ENCODE results near the gene ALKBH7.

DNA sequence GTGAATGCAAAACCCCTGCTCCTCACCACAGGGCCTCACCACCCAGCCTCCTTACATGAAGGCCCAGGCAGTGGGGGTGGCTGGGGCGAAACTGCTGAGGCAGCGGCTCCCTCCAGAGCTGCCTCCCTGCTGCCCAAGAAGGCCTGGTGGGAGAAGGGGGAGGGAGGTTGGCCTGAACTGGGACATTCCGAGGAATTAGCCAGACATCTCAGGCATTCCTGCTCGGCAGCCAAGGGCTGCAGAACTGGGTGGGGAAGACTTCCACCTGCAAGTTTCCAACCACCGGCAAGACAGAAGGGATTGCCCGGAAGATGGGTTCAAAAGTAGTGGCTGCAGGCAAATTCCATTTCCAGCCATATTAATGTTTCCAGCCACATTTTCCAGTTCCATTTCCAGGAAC, 5.4 kb downstream of the ALKBH7 start:
- TF ChIP-seq RCOR1 (IDR thresholded peaks at IDR 0.05; ENCODE audit: low read length) (no peak), RXRA (IDR thresholded peaks at IDR 0.05; ENCODE audit: borderline replicate concordance, low read depth) (no peak), SIN3A (IDR thresholded peaks at IDR 0.05; ENCODE audit: borderline replicate concordance, low read depth, low read length) (no peak), JUND (IDR thresholded peaks at IDR 0.05) (no peak), MXI1 (IDR thresholded peaks at IDR 0.05; ENCODE audit: low read depth, low read length) (no peak), GABPA (IDR thresholded peaks at IDR 0.05; ENCODE audit: low read depth) (no peak), EP300 (IDR thresholded peaks at IDR 0.05; ENCODE audit: borderline replicate concordance in 1 of 2, low read depth in 1 of 2, low read length in 1 of 2) (no peak), TAF1 (IDR thresholded peaks at IDR 0.05; ENCODE audit: borderline replicate concordance, low read depth, low read length) (no peak)
- TF ChIP-seq, protein P1, sequence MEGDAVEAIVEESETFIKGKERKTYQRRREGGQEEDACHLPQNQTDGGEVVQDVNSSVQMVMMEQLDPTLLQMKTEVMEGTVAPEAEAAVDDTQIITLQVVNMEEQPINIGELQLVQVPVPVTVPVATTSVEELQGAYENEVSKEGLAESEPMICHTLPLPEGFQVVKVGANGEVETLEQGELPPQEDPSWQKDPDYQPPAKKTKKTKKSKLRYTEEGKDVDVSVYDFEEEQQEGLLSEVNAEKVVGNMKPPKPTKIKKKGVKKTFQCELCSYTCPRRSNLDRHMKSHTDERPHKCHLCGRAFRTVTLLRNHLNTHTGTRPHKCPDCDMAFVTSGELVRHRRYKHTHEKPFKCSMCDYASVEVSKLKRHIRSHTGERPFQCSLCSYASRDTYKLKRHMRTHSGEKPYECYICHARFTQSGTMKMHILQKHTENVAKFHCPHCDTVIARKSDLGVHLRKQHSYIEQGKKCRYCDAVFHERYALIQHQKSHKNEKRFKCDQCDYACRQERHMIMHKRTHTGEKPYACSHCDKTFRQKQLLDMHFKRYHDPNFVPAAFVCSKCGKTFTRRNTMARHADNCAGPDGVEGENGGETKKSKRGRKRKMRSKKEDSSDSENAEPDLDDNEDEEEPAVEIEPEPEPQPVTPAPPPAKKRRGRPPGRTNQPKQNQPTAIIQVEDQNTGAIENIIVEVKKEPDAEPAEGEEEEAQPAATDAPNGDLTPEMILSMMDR (IDR thresholded peaks at IDR 0.05) = no peak
- TF ChIP-seq, protein P2, sequence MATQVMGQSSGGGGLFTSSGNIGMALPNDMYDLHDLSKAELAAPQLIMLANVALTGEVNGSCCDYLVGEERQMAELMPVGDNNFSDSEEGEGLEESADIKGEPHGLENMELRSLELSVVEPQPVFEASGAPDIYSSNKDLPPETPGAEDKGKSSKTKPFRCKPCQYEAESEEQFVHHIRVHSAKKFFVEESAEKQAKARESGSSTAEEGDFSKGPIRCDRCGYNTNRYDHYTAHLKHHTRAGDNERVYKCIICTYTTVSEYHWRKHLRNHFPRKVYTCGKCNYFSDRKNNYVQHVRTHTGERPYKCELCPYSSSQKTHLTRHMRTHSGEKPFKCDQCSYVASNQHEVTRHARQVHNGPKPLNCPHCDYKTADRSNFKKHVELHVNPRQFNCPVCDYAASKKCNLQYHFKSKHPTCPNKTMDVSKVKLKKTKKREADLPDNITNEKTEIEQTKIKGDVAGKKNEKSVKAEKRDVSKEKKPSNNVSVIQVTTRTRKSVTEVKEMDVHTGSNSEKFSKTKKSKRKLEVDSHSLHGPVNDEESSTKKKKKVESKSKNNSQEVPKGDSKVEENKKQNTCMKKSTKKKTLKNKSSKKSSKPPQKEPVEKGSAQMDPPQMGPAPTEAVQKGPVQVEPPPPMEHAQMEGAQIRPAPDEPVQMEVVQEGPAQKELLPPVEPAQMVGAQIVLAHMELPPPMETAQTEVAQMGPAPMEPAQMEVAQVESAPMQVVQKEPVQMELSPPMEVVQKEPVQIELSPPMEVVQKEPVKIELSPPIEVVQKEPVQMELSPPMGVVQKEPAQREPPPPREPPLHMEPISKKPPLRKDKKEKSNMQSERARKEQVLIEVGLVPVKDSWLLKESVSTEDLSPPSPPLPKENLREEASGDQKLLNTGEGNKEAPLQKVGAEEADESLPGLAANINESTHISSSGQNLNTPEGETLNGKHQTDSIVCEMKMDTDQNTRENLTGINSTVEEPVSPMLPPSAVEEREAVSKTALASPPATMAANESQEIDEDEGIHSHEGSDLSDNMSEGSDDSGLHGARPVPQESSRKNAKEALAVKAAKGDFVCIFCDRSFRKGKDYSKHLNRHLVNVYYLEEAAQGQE (IDR thresholded peaks at IDR 0.05; ENCODE audit: low read depth, low read length) = no peak
